Stimulated activated naive B cell treated with anti-CD40 and anti-IgM and Interleukin-4, amounts not matched to agents 10 μg/mL and 1 μg/mL and 100 μg/mL, for 72 hours (primary cell): Measurements from ENCODE around the gene LEF1.

ENCODE experiments used
- ATAC-seq, 2 donors: fragments of 150-1000 bp; cut with Tn5 transposase; replicated peaks; 2 replicates each; pipeline ENCODE4 v1.10.0; 2021; ENCODE audit warnings: moderate library complexity in 1 of 2
- DNase-seq: peaks from one replicate; pipeline ENCODE4 v3.0.0; 2021
- H3K27ac Mint-ChIP-seq: one replicate; pipeline ENCODE4 v1.8.0; 2022; ENCODE audit warnings: mild to moderate bottlenecking, mixed read lengths
- H3K27me3 Mint-ChIP-seq, 2 donors: one replicate each; pipeline ENCODE4 v1.8.0; 2022; ENCODE audit warnings: mixed read lengths in 2 of 2
- H3K36me3 Mint-ChIP-seq, 2 donors: one replicate each; pipeline ENCODE4 v1.8.0; 2022; ENCODE audit warnings: mixed read lengths in 2 of 2, mild to moderate bottlenecking in 1 of 2
- H3K4me1 Mint-ChIP-seq, 2 donors: one replicate each; pipeline ENCODE4 v1.8.0; 2022; ENCODE audit warnings: mixed read lengths in 2 of 2, mild to moderate bottlenecking in 1 of 2
- H3K4me3 Mint-ChIP-seq, 2 donors: one replicate each; pipeline ENCODE4 v1.8.0; 2022; ENCODE audit warnings: mild to moderate bottlenecking in 2 of 2, mixed read lengths in 2 of 2, moderate library complexity in 1 of 2
- H3K9me3 Mint-ChIP-seq, 2 donors: one replicate each; pipeline ENCODE4 v1.8.0; 2022; ENCODE audit warnings: mixed read lengths in 2 of 2, mild to moderate bottlenecking in 1 of 2

LEF1 gene

GRCh38 chr4:108003982-108004515 is 164.7 kb downstream of the LEF1 start:
- no peaks in the 10 kb centered on the region for H3K27me3 Mint-ChIP-seq
- no peak for DNase-seq
- ATAC-seq: peak; percentile 50 to 67
- no peaks in the 10 kb centered on the region for H3K9me3 Mint-ChIP-seq
- peaks cover 24 to 27% of the 10 kb centered on the region in 2 donors for H3K36me3 Mint-ChIP-seq
- H3K27ac Mint-ChIP-seq: peak overlapping the region; percentile 72
- no peak overlapping the region for H3K4me3 Mint-ChIP-seq
- peaks cover 14 to 29% of the 10 kb centered on the region in 2 donors for H3K4me1 Mint-ChIP-seq

DNA sequence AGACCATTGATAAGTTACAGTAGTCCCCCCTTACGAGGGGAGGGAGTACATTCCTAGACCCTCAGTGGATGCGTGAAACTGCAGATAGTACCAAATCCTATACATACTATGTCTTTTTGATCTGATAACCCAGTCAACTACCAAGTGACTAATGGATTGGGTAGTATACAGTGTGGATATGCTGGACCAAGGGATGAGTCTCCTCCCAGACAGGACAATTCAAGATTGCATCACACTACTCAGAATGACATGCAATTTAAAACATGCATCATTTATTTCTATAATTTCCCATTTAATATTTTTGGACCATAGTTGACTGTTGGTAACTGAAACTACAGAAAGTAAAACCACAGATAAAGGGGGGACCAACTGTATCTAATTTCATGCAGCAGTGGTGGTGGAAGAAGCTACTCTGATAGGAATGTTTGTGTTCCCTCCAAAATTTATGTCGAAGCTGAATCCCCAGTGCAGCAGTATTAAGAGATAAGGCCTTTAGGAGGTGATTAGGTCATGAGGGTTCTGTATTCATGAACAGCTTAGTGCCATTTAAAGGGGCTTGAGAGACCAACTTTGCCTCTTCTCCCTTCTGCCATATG is 167.1 kb downstream of the LEF1 start:
- Mint-ChIP-seq H3K27me3 (no peaks in the 10 kb centered on the region), H3K27ac (no peak overlapping the region), H3K36me3 (peaks cover 36 to 44% of the 10 kb centered on the region in 2 donors), H3K4me1 (peaks cover 20 to 36% of the 10 kb centered on the region in 2 donors), H3K4me3 (no peak overlapping the region), H3K9me3 (no peaks in the 10 kb centered on the region)
- DNase-seq (no peak), ATAC-seq (no peak)

DNA sequence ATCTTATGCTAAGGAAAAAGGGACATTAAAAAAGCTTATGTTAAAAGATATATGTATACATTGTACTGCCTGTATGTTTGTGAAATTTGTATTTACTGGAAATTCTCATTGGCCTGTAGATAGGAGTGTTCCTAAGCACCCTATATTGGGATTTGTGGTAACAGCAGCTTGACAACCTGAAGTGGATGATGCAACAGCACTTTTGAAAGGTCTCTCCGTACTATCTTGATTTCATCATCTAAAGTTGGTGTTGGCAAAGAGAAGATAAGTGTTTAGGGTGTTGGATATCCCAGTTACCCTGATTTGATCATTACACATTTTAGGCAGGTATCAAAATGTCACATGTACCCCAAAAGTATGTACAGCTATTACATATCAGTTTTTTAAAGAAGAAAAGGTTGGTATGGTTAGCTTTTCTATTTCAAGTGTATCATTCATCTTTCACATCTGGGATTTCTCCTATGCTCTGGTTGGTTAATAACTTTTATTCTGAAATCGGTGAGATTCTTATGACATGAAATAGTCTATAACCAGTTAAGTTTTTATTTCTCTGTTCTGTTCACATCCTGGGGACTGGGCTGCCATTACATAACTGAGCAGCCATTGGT is 168.7 kb downstream of the LEF1 start:
- peaks cover 39 to 47% of the 10 kb centered on the region in 2 donors for H3K36me3 Mint-ChIP-seq
- H3K27ac Mint-ChIP-seq: no peak overlapping the region
- no peaks in the 10 kb centered on the region for H3K27me3 Mint-ChIP-seq
- H3K9me3 Mint-ChIP-seq: no peaks in the 10 kb centered on the region
- ATAC-seq (no peak), DNase-seq (no peak)
- no peak overlapping the region for H3K4me3 Mint-ChIP-seq
- peaks cover 16 to 30% of the 10 kb centered on the region in 2 donors for H3K4me1 Mint-ChIP-seq

- Mint-ChIP-seq H3K9me3 (no peaks in the 10 kb centered on the region), H3K27me3 (no peaks in the 10 kb centered on the region), H3K4me1 (peaks cover 24 to 36% of the 10 kb centered on the region in 2 donors), H3K27ac (no peak overlapping the region), H3K4me3 (no peak overlapping the region), H3K36me3 (peaks cover 31 to 47% of the 10 kb centered on the region in 2 donors)
- no peak for DNase-seq
- no peak for ATAC-seq
These were observed 170.9 kb downstream of the LEF1 start for GRCh38 chr4:107997794-107998193.
